Tibial artery (tissue), 4 donors: ENCODE results near the gene SLC38A5.
A peak's percentile ranks its signal among the peaks of the same experiment; 100 is the strongest.

Experiments used
- DNase-seq, 2 donors: peaks; one replicate each; pipeline ENCODE4 v3.0.0-alpha.2; 2019
- H3K27ac ChIP-seq, 2 donors: fragments of 200-600 bp; sonication (generic) in 1 of 2; 1 replicate in 1 of 2; 2 replicates in 1 of 2; pipeline ENCODE4 v1.5.1; 2018 to 2019; ENCODE audit warnings: mild to moderate bottlenecking in 1 of 2
- H3K27me3 ChIP-seq, 2 donors: fragments of 200-600 bp; sonication (generic) in 1 of 2; one replicate each; pipeline versions ENCODE4 v1.5.1 to v1.6.0; 2016 to 2019
- H3K36me3 ChIP-seq, 3 donors: fragments of 200-600 bp; sonication (generic) in 2 of 3; one replicate each; pipeline ENCODE4 v1.5.1; 2016 to 2019; ENCODE audit warnings: mild to moderate bottlenecking in 2 of 3
- H3K4me1 ChIP-seq, 4 donors: fragments of 200-600 bp; sonication (generic) in 2 of 4; 1 replicate in 3 of 4; 2 replicates in 1 of 4; pipeline ENCODE4 v1.5.1; 2016 to 2019
- H3K4me3 ChIP-seq, 2 donors: fragments of 200-600 bp; sonication (generic) in 1 of 2; 1 replicate in 1 of 2; 2 replicates in 1 of 2; pipeline ENCODE4 v1.5.1; 2018 to 2019; ENCODE audit warnings: mild to moderate bottlenecking in 2 of 2
- H3K9me3 ChIP-seq, 3 donors: fragments of 200-600 bp; sonication (generic) in 1 of 3; one replicate each; pipeline ENCODE4 v1.5.1; 2016 to 2019
- CTCF ChIP-seq, 2 experiments: fragments of 200-600 bp in 1 of 2; fragments of 450-650 bp in 1 of 2; IDR thresholded peaks; one replicate each; pipeline ENCODE4 v1.5.1; 2017 to 2019; ENCODE audit warnings: antibody characterized with exemption in 2 of 2, mild to moderate bottlenecking in 1 of 2, moderate library complexity in 1 of 2
- intact Hi-C: fragments of 100-400 bp; cut with DNase I; formaldehyde crosslinking; loops from one replicate; pipeline ENCODE4 v1.15.0; 2023; ENCODE audit warnings: low total_unique reads

SLC38A5 gene

DNA sequence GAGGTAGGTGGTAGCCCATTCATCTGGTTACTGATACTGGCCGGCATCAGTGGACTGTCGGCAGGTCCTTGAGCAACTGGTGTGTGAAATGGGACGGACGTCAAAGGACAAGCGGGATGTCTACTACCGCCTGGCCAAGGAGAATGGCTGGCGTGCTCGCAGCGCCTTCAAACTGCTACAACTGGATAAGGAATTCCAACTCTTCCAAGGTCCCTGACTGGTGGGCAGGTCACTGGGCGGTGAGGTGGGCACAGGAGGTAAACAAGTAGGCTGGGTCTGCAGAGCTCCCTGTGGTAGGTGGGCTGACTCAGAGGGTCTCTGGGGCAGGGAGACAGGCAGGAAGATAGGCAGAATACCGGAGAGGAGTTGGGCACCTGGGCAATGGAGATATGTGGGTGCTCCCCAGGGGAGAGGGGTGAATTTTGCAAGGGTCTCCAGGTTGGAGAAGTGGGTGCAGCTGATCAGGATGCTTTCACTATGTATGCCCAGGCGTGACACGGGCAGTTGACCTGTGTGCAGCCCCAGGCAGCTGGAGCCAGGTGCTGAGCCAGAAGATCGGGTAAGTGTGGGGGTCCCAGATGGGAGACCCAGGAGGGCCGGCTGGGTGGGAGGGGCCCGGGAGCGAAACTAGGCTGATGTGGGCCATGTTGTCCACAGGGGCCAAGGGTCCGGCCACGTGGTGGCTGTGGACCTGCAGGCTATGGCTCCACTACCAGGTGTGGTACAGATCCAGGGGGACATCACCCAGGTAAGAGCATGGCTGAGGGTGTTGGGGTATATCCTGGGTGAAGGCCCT lies 8.1 kb upstream of the SLC38A5 start:
- TF ChIP-seq CTCF (IDR thresholded peaks at IDR 0.05) = no peak
- Histone ChIP-seq H3K4me1 (peaks cover 0 to 17% (median 4%) of the 10 kb centered on the region in 4 donors), H3K27me3 (no peaks in the 10 kb centered on the region), H3K27ac (no peak overlapping the region), H3K4me3 (no peak overlapping the region), H3K9me3 (no peaks in the 10 kb centered on the region), H3K36me3 (peaks cover 0 to 44% (median 21%) of the 10 kb centered on the region in 3 donors)
- intact Hi-C loops = loop anchor here (10.0 kb wide), 1 partner anchor 117 kb away; the partner anchor contains the start of gene WDR13
- no peak for DNase-seq

DNA sequence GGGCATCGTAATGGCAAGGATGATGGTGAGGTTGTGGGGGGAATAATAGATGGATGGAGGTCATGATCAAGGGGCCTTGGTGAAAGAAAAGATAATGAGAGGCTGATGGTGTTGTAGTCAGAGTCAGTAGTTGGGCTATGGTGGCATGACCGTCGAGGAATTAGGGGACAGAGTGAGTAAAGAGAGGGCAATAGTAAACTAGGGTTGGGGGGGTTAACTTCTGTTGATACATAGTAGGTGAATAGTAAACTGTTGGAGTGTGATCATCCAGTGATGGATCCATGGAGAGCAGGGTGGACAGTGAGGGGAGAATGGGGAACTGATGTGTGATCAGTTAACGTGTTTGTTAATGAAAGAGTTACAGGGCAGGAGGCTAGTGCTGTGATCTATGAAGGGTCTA lies 6.9 kb upstream of the SLC38A5 start:
- TF ChIP-seq CTCF (IDR thresholded peaks at IDR 0.05) = no peak
- Histone ChIP-seq H3K9me3 (no peaks in the 10 kb centered on the region), H3K27ac (peak overlapping the region; percentile 87 to 92), H3K36me3 (peaks cover 0 to 32% (median 11%) of the 10 kb centered on the region in 3 donors), H3K27me3 (no peaks in the 10 kb centered on the region), H3K4me1 (peaks cover 0 to 17% (median 4%) of the 10 kb centered on the region in 4 donors), H3K4me3 (peak overlapping the region; percentile 73 to 77)
- DNase-seq = no peak
- intact Hi-C loops = loop anchor here (10.0 kb wide), 1 partner anchor 118 kb away; the partner anchor contains the start of gene WDR13

DNA sequence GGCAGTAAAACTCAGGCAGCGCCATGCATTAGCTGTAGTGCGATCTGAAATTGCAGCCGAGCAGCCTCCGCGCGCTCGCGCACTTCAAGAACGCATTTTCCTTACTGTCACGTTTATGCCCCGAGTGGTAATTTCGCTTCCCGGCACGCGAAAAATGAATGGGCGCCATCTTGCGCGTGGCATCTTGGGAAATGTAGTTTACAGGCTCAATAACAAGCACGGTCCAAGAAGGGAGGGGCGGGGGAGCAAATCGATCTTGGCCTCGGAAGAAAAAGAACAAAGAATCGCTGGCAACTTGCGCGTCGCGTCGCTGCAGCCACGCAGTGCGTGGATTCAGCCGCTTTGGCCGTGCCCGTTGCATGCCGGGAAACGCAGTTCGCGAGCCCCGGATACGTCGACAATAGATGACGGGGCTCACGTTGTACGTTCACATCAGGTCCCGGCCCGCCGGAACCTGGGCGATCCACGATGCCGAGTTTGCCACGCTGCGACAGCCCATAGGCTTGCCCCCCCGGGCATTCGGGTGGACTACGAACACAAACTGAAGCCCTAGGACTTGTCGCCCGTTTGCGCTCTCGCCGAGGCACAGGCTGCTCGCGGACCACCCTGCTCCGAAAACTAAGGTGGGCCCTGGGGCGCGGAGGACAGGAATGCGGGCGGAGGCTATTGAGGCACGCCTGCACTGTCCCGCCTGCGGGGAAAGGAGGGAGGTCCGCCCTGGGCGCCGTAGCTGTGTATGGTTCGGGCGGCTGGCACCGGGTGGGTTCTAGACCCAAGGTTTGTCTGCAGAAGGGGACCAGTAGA lies 5.9 kb upstream of the SLC38A5 start, which contains the start of gene FTSJ1:
TSS of gene FTSJ1 (plus strand) at position 426 of the 804 bp plus-strand sequence. CDS start 1,849 bp downstream, outside the sequence.
- H3K27ac ChIP-seq = peak within 1 kb of the TSS; percentile 87 to 92
- no peaks in the 10 kb centered on the region for H3K27me3 ChIP-seq
- intact Hi-C loops = loop anchor here (10.0 kb wide), 1 partner anchor 119 kb away; the partner anchor contains the start of gene WDR13
- peak; percentile 89 to 93 for DNase-seq
- H3K36me3 ChIP-seq = peaks cover 0 to 23% (median 4%) of the 10 kb centered on the region in 3 donors
- H3K9me3 ChIP-seq = no peaks in the 10 kb centered on the region
- no peak for TF ChIP-seq CTCF (IDR thresholded peaks at IDR 0.05)
- H3K4me1 ChIP-seq = peaks cover 0 to 17% (median 4%) of the 10 kb centered on the region in 4 donors
- H3K4me3 ChIP-seq = peak within 1 kb of the TSS; percentile 73 to 77

DNA sequence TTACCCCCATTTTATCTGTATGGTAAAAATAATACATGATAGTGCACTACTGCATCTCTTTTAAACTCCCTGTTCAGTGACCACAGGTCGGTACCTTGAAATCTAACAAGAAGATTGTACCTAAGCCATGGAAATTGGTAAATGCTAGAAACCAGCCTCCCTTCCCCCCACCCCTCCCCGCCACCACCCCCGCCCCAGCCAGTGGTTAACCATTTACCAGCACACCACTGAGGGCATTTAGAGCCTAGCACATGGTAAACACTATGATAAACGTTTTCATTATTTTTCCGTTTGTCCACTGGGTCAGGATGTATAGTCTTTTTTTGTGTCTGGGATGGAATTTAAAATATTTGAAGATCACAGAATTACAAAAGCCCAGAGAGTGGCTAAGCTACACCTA lies 5.2 kb upstream of the SLC38A5 start:
- intact Hi-C loops = loop anchor here (10.0 kb wide), 1 partner anchor 120 kb away; the partner anchor contains the start of gene WDR13
- Histone ChIP-seq H3K4me3 (peak overlapping the region; percentile 73 to 77), H3K27me3 (no peaks in the 10 kb centered on the region), H3K36me3 (peaks cover 0 to 16% (median 0%) of the 10 kb centered on the region in 3 donors), H3K27ac (peak overlapping the region in 1 of 2 donors; percentile 92), H3K9me3 (no peaks in the 10 kb centered on the region), H3K4me1 (peaks cover 0 to 17% (median 4%) of the 10 kb centered on the region in 4 donors)
- no peak for TF ChIP-seq CTCF (IDR thresholded peaks at IDR 0.05)
- DNase-seq = no peak

GRCh38 chrX:48474581-48474980 lies 4.5 kb upstream of the SLC38A5 start:
- no peak for DNase-seq
- no peak for TF ChIP-seq CTCF (IDR thresholded peaks at IDR 0.05)
- Histone ChIP-seq H3K4me3 (no peak overlapping the region), H3K4me1 (peaks cover 0 to 17% (median 4%) of the 10 kb centered on the region in 4 donors), H3K36me3 (peaks cover 0 to 10% (median 0%) of the 10 kb centered on the region in 3 donors), H3K9me3 (no peaks in the 10 kb centered on the region), H3K27me3 (no peaks in the 10 kb centered on the region), H3K27ac (no peak overlapping the region)
- intact Hi-C loops = loop anchor here (10.0 kb wide), 1 partner anchor 120 kb away; the partner anchor contains the start of gene WDR13
